GM12801 (cell line): ENCODE data around the gene RYR2.

Source experiments
- CTCF ChIP-seq: IDR thresholded peaks from one replicate; pipeline ENCODE4 v1.5.1; 2011; ENCODE audit warnings: control low read depth; ENCODE audit not compliant: insufficient read length; ENCODE audit errors: extremely low read depth

Gene RYR2

GRCh38 chr1:237779356-237779755, 737.4 kb downstream of the RYR2 start:
- no peak for TF ChIP-seq CTCF

GRCh38 chr1:237786066-237786719, 744.2 kb downstream of the RYR2 start:
- no peak for TF ChIP-seq CTCF

- TF ChIP-seq CTCF: no peak
Measured at GRCh38 chr1:237788069-237788468, 746.1 kb downstream of the RYR2 start.

GRCh38 chr1:237789619-237790018, 747.6 kb downstream of the RYR2 start:
- TF ChIP-seq CTCF: no peak

- no peak for TF ChIP-seq CTCF
Measured at GRCh38 chr1:237791592-237791991, 749.6 kb downstream of the RYR2 start.

GRCh38 chr1:237792149-237792548, 750.2 kb downstream of the RYR2 start:
- TF ChIP-seq CTCF: no peak

GRCh38 chr1:237792726-237793125, 750.7 kb downstream of the RYR2 start:
- TF ChIP-seq CTCF: no peak
